ENCODE measurements around the gene POC1A.

POC1A gene

GRCh38 chr3:52080830-52081719 is 73.1 kb downstream of the POC1A start:
- Histone ChIP-seq H2AFZ (ENCODE audit: low read depth, low read length) (no peak overlapping the region), H3K4me2 (ENCODE audit: low read length, poor library complexity, severe bottlenecking) (no peak overlapping the region), H3K4me1 (ENCODE audit: control insufficient read depth, insufficient read depth, low read depth, low read length) (peaks cover 10% of the 10 kb centered on the region), H3K9me3 (ENCODE audit: control insufficient read depth, low read length) (no peaks in the 10 kb centered on the region), H3K4me3 (ENCODE audit: insufficient read depth in 1 of 2, low read depth in 1 of 2, low read length in 2 of 2) (no peak overlapping the region), H2AK5ac (ENCODE audit: low read length, severe bottlenecking) (no peak overlapping the region), H3K27ac (ENCODE audit: low read length, poor library complexity, severe bottlenecking) (no peak overlapping the region), H3K79me1 (replicated peaks; ENCODE audit: low read length, poor library complexity, severe bottlenecking) (no peaks in the 10 kb centered on the region), H4K91ac (ENCODE audit: low read length) (no peak overlapping the region), H3K14ac (ENCODE audit: low read length in 2 of 2) (no peak overlapping the region), H3K23ac (ENCODE audit: low read length in 2 of 2) (no peak overlapping the region), H2BK12ac (ENCODE audit: low read length in 2 of 2) (no peak overlapping the region), H3K36me3 (ENCODE audit: control insufficient read depth in 1 of 2, insufficient read depth in 2 of 2, low read depth in 1 of 2, low read length in 2 of 2) (peaks cover 0 to 11% of the 10 kb centered on the region in 2 experiments), H2BK120ac (ENCODE audit: low read depth, low read length) (no peak overlapping the region), H3K18ac (ENCODE audit: low read depth in 1 of 2, low read length in 2 of 2) (no peak overlapping the region), H2BK15ac (ENCODE audit: low read depth, poor library complexity, severe bottlenecking) (no peak overlapping the region), H3K9ac (ENCODE audit: low read length) (no peak overlapping the region), H4K8ac (ENCODE audit: low read length) (no peak overlapping the region), H3K4ac (ENCODE audit: low read depth in 1 of 2, low read length in 2 of 2) (no peak overlapping the region), H2BK5ac (ENCODE audit: low read depth, low read length, poor library complexity, severe bottlenecking) (no peak overlapping the region), H3K27me3 (ENCODE audit: control insufficient read depth in 1 of 2, insufficient read depth in 1 of 2, low read length in 2 of 2) (no peaks in the 10 kb centered on the region)
- DNase-seq: no peak
- 68% methylated on average over 21 of the region's 21 CpGs for WGBS

GRCh38 chr3:52079958-52080357 is 74.3 kb downstream of the POC1A start:
- peaks cover 10% of the 10 kb centered on the region for H3K4me1 ChIP-seq (ENCODE audit: control insufficient read depth, insufficient read depth, low read depth, low read length)
- WGBS: 100% methylated on average over 5 of the region's 5 CpGs
- no peak overlapping the region for H3K18ac ChIP-seq (ENCODE audit: low read depth in 1 of 2, low read length in 2 of 2)
- no peak overlapping the region for H3K4me3 ChIP-seq (ENCODE audit: insufficient read depth in 1 of 2, low read depth in 1 of 2, low read length in 2 of 2)
- H2BK120ac ChIP-seq (ENCODE audit: low read depth, low read length): no peak overlapping the region
- H2BK5ac ChIP-seq (ENCODE audit: low read depth, low read length, poor library complexity, severe bottlenecking): no peak overlapping the region
- no peak overlapping the region for H2BK15ac ChIP-seq (ENCODE audit: low read depth, poor library complexity, severe bottlenecking)
- no peak overlapping the region for H4K91ac ChIP-seq (ENCODE audit: low read length)
- DNase-seq: no peak
- H3K23ac ChIP-seq (ENCODE audit: low read length in 2 of 2): no peak overlapping the region
- no peak overlapping the region for H3K4ac ChIP-seq (ENCODE audit: low read depth in 1 of 2, low read length in 2 of 2)
- H2AFZ ChIP-seq (ENCODE audit: low read depth, low read length): no peak overlapping the region
- H3K27ac ChIP-seq (ENCODE audit: low read length, poor library complexity, severe bottlenecking): no peak overlapping the region
- H2AK5ac ChIP-seq (ENCODE audit: low read length, severe bottlenecking): no peak overlapping the region
- no peak overlapping the region for H3K4me2 ChIP-seq (ENCODE audit: low read length, poor library complexity, severe bottlenecking)
- no peak overlapping the region for H4K8ac ChIP-seq (ENCODE audit: low read length)
- no peaks in the 10 kb centered on the region for H3K79me1 ChIP-seq (replicated peaks; ENCODE audit: low read length, poor library complexity, severe bottlenecking)
- H3K27me3 ChIP-seq (ENCODE audit: control insufficient read depth in 1 of 2, insufficient read depth in 1 of 2, low read length in 2 of 2): no peaks in the 10 kb centered on the region
- H2BK12ac ChIP-seq (ENCODE audit: low read length in 2 of 2): no peak overlapping the region
- H3K14ac ChIP-seq (ENCODE audit: low read length in 2 of 2): no peak overlapping the region
- H3K36me3 ChIP-seq (ENCODE audit: control insufficient read depth in 1 of 2, insufficient read depth in 2 of 2, low read depth in 1 of 2, low read length in 2 of 2): peaks cover 0 to 11% of the 10 kb centered on the region in 2 experiments
- no peak overlapping the region for H3K9ac ChIP-seq (ENCODE audit: low read length)
- no peaks in the 10 kb centered on the region for H3K9me3 ChIP-seq (ENCODE audit: control insufficient read depth, low read length)

GRCh38 chr3:52078781-52079560 is 75.3 kb downstream of the POC1A start:
- peaks cover 0 to 15% of the 10 kb centered on the region in 2 experiments for H3K36me3 ChIP-seq (ENCODE audit: control insufficient read depth in 1 of 2, insufficient read depth in 2 of 2, low read depth in 1 of 2, low read length in 2 of 2)
- H3K4ac ChIP-seq (ENCODE audit: low read depth in 1 of 2, low read length in 2 of 2): no peak overlapping the region
- H3K4me2 ChIP-seq (ENCODE audit: low read length, poor library complexity, severe bottlenecking): no peak overlapping the region
- no peak overlapping the region for H3K18ac ChIP-seq (ENCODE audit: low read depth in 1 of 2, low read length in 2 of 2)
- H3K4me1 ChIP-seq (ENCODE audit: control insufficient read depth, insufficient read depth, low read depth, low read length): peaks cover 10% of the 10 kb centered on the region
- H4K8ac ChIP-seq (ENCODE audit: low read length): no peak overlapping the region
- no peaks in the 10 kb centered on the region for H3K27me3 ChIP-seq (ENCODE audit: control insufficient read depth in 1 of 2, insufficient read depth in 1 of 2, low read length in 2 of 2)
- no peak overlapping the region for H4K91ac ChIP-seq (ENCODE audit: low read length)
- H2AFZ ChIP-seq (ENCODE audit: low read depth, low read length): no peak overlapping the region
- DNase-seq: no peak
- no peak overlapping the region for H3K27ac ChIP-seq (ENCODE audit: low read length, poor library complexity, severe bottlenecking)
- H2BK120ac ChIP-seq (ENCODE audit: low read depth, low read length): no peak overlapping the region
- no peak overlapping the region for H3K4me3 ChIP-seq (ENCODE audit: insufficient read depth in 1 of 2, low read depth in 1 of 2, low read length in 2 of 2)
- H2BK15ac ChIP-seq (ENCODE audit: low read depth, poor library complexity, severe bottlenecking): no peak overlapping the region
- no peaks in the 10 kb centered on the region for H3K9me3 ChIP-seq (ENCODE audit: control insufficient read depth, low read length)
- H3K79me1 ChIP-seq (replicated peaks; ENCODE audit: low read length, poor library complexity, severe bottlenecking): no peaks in the 10 kb centered on the region
- H2BK5ac ChIP-seq (ENCODE audit: low read depth, low read length, poor library complexity, severe bottlenecking): no peak overlapping the region
- H2AK5ac ChIP-seq (ENCODE audit: low read length, severe bottlenecking): no peak overlapping the region
- H3K23ac ChIP-seq (ENCODE audit: low read length in 2 of 2): no peak overlapping the region
- WGBS: 95% methylated on average over 18 of the region's 19 CpGs
- no peak overlapping the region for H3K9ac ChIP-seq (ENCODE audit: low read length)
- no peak overlapping the region for H2BK12ac ChIP-seq (ENCODE audit: low read length in 2 of 2)
- no peak overlapping the region for H3K14ac ChIP-seq (ENCODE audit: low read length in 2 of 2)

- Histone ChIP-seq H3K4me2 (ENCODE audit: low read length, poor library complexity, severe bottlenecking) (no peak overlapping the region), H3K9me3 (ENCODE audit: control insufficient read depth, low read length) (no peaks in the 10 kb centered on the region), H3K4me1 (ENCODE audit: control insufficient read depth, insufficient read depth, low read depth, low read length) (peaks cover 7% of the 10 kb centered on the region), H3K27ac (ENCODE audit: low read length, poor library complexity, severe bottlenecking) (no peak overlapping the region), H3K4me3 (ENCODE audit: insufficient read depth in 1 of 2, low read depth in 1 of 2, low read length in 2 of 2) (no peak overlapping the region), H3K4ac (ENCODE audit: low read depth in 1 of 2, low read length in 2 of 2) (no peak overlapping the region), H4K91ac (ENCODE audit: low read length) (peak overlapping the region; percentile 64), H3K36me3 (ENCODE audit: control insufficient read depth in 1 of 2, insufficient read depth in 2 of 2, low read depth in 1 of 2, low read length in 2 of 2) (peaks cover 0 to 17% of the 10 kb centered on the region in 2 experiments), H4K8ac (ENCODE audit: low read length) (peak overlapping the region; percentile 1), H2AK5ac (ENCODE audit: low read length, severe bottlenecking) (no peak overlapping the region), H2BK12ac (ENCODE audit: low read length in 2 of 2) (no peak overlapping the region), H3K79me1 (replicated peaks; ENCODE audit: low read length, poor library complexity, severe bottlenecking) (no peaks in the 10 kb centered on the region), H3K14ac (ENCODE audit: low read length in 2 of 2) (peak overlapping the region in 1 of 2 experiments; percentile 51), H2BK120ac (ENCODE audit: low read depth, low read length) (no peak overlapping the region), H3K27me3 (ENCODE audit: control insufficient read depth in 1 of 2, insufficient read depth in 1 of 2, low read length in 2 of 2) (no peaks in the 10 kb centered on the region), H3K9ac (ENCODE audit: low read length) (no peak overlapping the region), H2BK15ac (ENCODE audit: low read depth, poor library complexity, severe bottlenecking) (no peak overlapping the region), H3K23ac (ENCODE audit: low read length in 2 of 2) (no peak overlapping the region), H3K18ac (ENCODE audit: low read depth in 1 of 2, low read length in 2 of 2) (no peak overlapping the region), H2BK5ac (ENCODE audit: low read depth, low read length, poor library complexity, severe bottlenecking) (no peak overlapping the region), H2AFZ (ENCODE audit: low read depth, low read length) (no peak overlapping the region)
- no peak for DNase-seq
- WGBS: 54% methylated on average over 2 of the region's 3 CpGs
Measured at GRCh38 chr3:52077925-52078324, 76.3 kb downstream of the POC1A start.

All from mesenchymal stem cell (in vitro differentiated cells and primary cell).